ENCODE data around the gene SUCO. TPM values are rescaled to one million over a fixed set of nuclear protein-coding genes. Genes with fewer than 3 reads are reported as not detected.
A peak's percentile ranks its signal among the peaks of the same experiment; 100 is the strongest.

SUCO gene
- total RNA-seq, 1 experiment from 2014 or later, result 37.4 TPM

GRCh38 chr1:172608098-172608601, 75.2 kb downstream of the SUCO start:
- Mint-ChIP-seq H3K4me1 (no peaks in the 10 kb centered on the region), H3K27me3 (ENCODE audit: low read depth) (no peaks in the 10 kb centered on the region), H3K27ac (0 out of 2 replicates have a peak overlapping the region, but pooled peaks have one; percentile 65), H3K4me3 (no peak overlapping the region), H3K36me3 (peaks cover 27% of the 10 kb centered on the region), H3K9me3 (peaks cover under 1% of the 10 kb centered on the region; the same call in 1 of the 2 replicates)
- ATAC-seq, result no peak
- TF ChIP-seq NFYB (CRISPR knock-in tag; conservative IDR thresholded peaks at IDR 0.05; ENCODE audit: low read depth) (no peak), SP1 (CRISPR knock-in tag; conservative IDR thresholded peaks at IDR 0.05) (no peak), PREB (CRISPR knock-in tag; IDR thresholded peaks at IDR 0.05; ENCODE audit: borderline replicate concordance) (no peak)
- ChIA-PET CTCF (interaction anchor here (4.1 kb wide), 1 partner anchor 112 kb away, joined by 27 read pairs; no protein-coding TSS in a partner anchor), POLR2A (no interaction called here)
- no peak for DNase-seq (ENCODE audit: low spot score)

- ATAC-seq (peak; percentile 64; the same call in 1 of the 2 replicates), DNase-seq (ENCODE audit: low spot score) (no peak)
- ChIA-PET POLR2A (interaction anchor here (1.0 kb wide), 1 partner anchor 77 kb away, joined by 3 read pairs; the partner anchor contains the start of gene SUCO), CTCF (interaction anchor here (1.1 to 4.1 kb wide), 5 partner anchors 9 to 118 kb away, joined by 3 to 27 read pairs (median 5); no protein-coding TSS in a partner anchor)
- H3K36me3 Mint-ChIP-seq, result peaks cover 26% of the 10 kb centered on the region
- no peak overlapping the region for H3K4me3 Mint-ChIP-seq
- no peaks in the 10 kb centered on the region for H3K27me3 Mint-ChIP-seq (ENCODE audit: low read depth)
- TF ChIP-seq ZNF425 (CRISPR knock-in tag; conservative IDR thresholded peaks at IDR 0.05), result no peak
- TF ChIP-seq PRRX2 (CRISPR knock-in tag; IDR thresholded peaks at IDR 0.05), result no peak
- TF ChIP-seq RORB (CRISPR knock-in tag; IDR thresholded peaks at IDR 0.05), result no peak
- no peak for TF ChIP-seq ZNF232 (CRISPR knock-in tag; IDR thresholded peaks at IDR 0.05)
- TF ChIP-seq FOXP1 (CRISPR knock-in tag; IDR thresholded peaks at IDR 0.05; ENCODE audit: borderline replicate concordance), result no peak
- TF ChIP-seq PREB (CRISPR knock-in tag; IDR thresholded peaks at IDR 0.05; ENCODE audit: borderline replicate concordance), result no peak
- no peak for TF ChIP-seq ZNF671 (CRISPR knock-in tag; IDR thresholded peaks at IDR 0.05)
- TF ChIP-seq, protein P1, sequence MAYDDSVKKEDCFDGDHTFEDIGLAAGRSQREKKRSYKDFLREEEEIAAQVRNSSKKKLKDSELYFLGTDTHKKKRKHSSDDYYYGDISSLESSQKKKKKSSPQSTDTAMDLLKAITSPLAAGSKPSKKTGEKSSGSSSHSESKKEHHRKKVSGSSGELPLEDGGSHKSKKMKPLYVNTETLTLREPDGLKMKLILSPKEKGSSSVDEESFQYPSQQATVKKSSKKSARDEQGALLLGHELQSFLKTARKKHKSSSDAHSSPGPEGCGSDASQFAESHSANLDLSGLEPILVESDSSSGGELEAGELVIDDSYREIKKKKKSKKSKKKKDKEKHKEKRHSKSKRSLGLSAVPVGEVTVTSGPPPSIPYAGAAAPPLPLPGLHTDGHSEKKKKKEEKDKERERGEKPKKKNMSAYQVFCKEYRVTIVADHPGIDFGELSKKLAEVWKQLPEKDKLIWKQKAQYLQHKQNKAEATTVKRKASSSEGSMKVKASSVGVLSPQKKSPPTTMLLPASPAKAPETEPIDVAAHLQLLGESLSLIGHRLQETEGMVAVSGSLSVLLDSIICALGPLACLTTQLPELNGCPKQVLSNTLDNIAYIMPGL (CRISPR knock-in tag; IDR thresholded peaks at IDR 0.05), result no peak
- peaks cover 3% of the 10 kb centered on the region; the same call in 1 of the 2 replicates for H3K9me3 Mint-ChIP-seq
- H3K4me1 Mint-ChIP-seq, result no peaks in the 10 kb centered on the region
- no peak overlapping the region for H3K27ac Mint-ChIP-seq
These were observed 76.6 kb downstream of the SUCO start for GRCh38 chr1:172609528-172609927.

DNA sequence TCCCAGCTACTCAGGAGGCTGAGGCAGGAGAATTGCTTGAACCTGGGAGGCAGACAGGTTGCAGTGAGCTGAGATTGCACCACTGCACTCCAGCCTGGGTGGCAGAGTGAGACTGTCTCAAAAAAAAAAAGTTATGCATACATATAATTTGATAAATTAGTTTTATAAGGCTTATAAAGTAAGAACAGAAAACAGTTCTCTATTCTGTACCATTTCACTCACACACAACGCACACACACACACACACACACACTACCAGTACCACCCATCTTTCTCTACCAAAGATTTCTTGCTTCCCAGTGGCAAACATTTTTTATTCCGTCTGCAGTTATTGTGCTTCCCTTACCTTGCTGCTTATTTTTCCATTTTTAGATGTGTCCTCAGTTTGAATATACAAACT, 79.5 kb downstream of the SUCO start:
- CTCF ChIA-PET, result no interaction called here
- ATAC-seq (no peak), DNase-seq (ENCODE audit: low spot score) (no peak)
- Mint-ChIP-seq H3K4me3 (no peak overlapping the region), H3K4me1 (peaks cover 9% of the 10 kb centered on the region), H3K27ac (no peak overlapping the region), H3K27me3 (ENCODE audit: low read depth) (no peaks in the 10 kb centered on the region), H3K36me3 (peaks cover 36% of the 10 kb centered on the region), H3K9me3 (peaks cover 31% of the 10 kb centered on the region)
- POLR2A ChIA-PET, result no interaction called here
- TF ChIP-seq, protein P2, sequence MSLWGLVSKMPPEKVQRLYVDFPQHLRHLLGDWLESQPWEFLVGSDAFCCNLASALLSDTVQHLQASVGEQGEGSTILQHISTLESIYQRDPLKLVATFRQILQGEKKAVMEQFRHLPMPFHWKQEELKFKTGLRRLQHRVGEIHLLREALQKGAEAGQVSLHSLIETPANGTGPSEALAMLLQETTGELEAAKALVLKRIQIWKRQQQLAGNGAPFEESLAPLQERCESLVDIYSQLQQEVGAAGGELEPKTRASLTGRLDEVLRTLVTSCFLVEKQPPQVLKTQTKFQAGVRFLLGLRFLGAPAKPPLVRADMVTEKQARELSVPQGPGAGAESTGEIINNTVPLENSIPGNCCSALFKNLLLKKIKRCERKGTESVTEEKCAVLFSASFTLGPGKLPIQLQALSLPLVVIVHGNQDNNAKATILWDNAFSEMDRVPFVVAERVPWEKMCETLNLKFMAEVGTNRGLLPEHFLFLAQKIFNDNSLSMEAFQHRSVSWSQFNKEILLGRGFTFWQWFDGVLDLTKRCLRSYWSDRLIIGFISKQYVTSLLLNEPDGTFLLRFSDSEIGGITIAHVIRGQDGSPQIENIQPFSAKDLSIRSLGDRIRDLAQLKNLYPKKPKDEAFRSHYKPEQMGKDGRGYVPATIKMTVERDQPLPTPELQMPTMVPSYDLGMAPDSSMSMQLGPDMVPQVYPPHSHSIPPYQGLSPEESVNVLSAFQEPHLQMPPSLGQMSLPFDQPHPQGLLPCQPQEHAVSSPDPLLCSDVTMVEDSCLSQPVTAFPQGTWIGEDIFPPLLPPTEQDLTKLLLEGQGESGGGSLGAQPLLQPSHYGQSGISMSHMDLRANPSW (CRISPR knock-in tag; conservative IDR thresholded peaks at IDR 0.05; ENCODE audit: low read depth), result no peak
- TF ChIP-seq GRHL2 (CRISPR knock-in tag; IDR thresholded peaks at IDR 0.05; ENCODE audit: insufficient replicate concordance, severe bottlenecking), result no peak
- no peak for TF ChIP-seq CREM (CRISPR knock-in tag; IDR thresholded peaks at IDR 0.05)
- no peak for TF ChIP-seq ZNF232 (CRISPR knock-in tag; IDR thresholded peaks at IDR 0.05)
- no peak for TF ChIP-seq PREB (CRISPR knock-in tag; IDR thresholded peaks at IDR 0.05; ENCODE audit: borderline replicate concordance)
- no peak for TF ChIP-seq TCF7 (CRISPR knock-in tag; IDR thresholded peaks at IDR 0.05; ENCODE audit: low read depth)

All from WTC11 (cell line).